Body of pancreas (tissue), 4 donors: Measurements from ENCODE around the gene RMRP. TPM values are rescaled to one million over a fixed set of nuclear protein-coding genes. Genes with fewer than 3 reads are reported as not detected.

Experiments used
- ATAC-seq: fragments of 150-250 bp; one replicate; pipeline ENCODE4 v1.9.1; 2016
- DNase-seq, 4 donors: peaks; one replicate each; pipeline ENCODE4 v3.0.0-alpha.2; 2019
- H3K27ac ChIP-seq, 4 donors: fragments of 200-600 bp; sonication (generic); 1 replicate in 3 of 4; 2 replicates in 1 of 4; pipeline versions ENCODE4 v1.5.1 to v1.6.1; 2016 to 2019; ENCODE audit warnings: mild to moderate bottlenecking in 1 of 4, mixed read lengths in 1 of 4, moderate library complexity in 1 of 4
- H3K27me3 ChIP-seq, 2 donors: fragments of 200-600 bp; sonication (generic); one replicate each; pipeline ENCODE4 v1.6.0; 2016; ENCODE audit warnings: mild to moderate bottlenecking in 1 of 2
- H3K36me3 ChIP-seq, 2 donors: fragments of 200-600 bp; sonication (generic); replicated peaks in 1 of 2; 2 replicates each; pipeline ENCODE4 v1.5.1; 2016; ENCODE audit warnings: low read depth in 2 of 2; ENCODE audit not compliant: insufficient read depth in 1 of 2
- H3K4me1 ChIP-seq: fragments of 200-600 bp; sonication (generic); one replicate; pipeline ENCODE4 v1.6.0; 2016
- H3K4me3 ChIP-seq, 2 donors: fragments of 200-600 bp; sonication (generic); 1 replicate in 1 of 2; 2 replicates in 1 of 2; pipeline ENCODE4 v1.5.1; 2016 to 2019
- H3K9me3 ChIP-seq, 3 donors: fragments of 200-600 bp; sonication (generic); 1 replicate in 2 of 3; 2 replicates in 1 of 3; pipeline ENCODE4 v1.5.1; 2016
- POLR2A ChIP-seq, 3 donors: fragments of 450-650 bp; IDR thresholded peaks; one replicate each; pipeline ENCODE4 v1.6.1; 2016; ENCODE audit warnings: antibody characterized with exemption in 3 of 3, mild to moderate bottlenecking in 2 of 3
- WGBS, 2 donors: methylation state at CpG; one replicate each; pipeline ENCODE4 v1.1.5; 2017; 5-methylcytosine and 5-hydroxymethylcytosine counted together
- intact Hi-C: fragments of 100-400 bp; cut with DNase I; formaldehyde crosslinking; loops from one replicate; pipeline ENCODE4 v1.15.1; 2023
- total RNA-seq, 2 donors: library from RNA; depleted of rRNA; stranded (reverse); fragments of >200 nt; gene quantifications; one replicate each; pipeline ENCODE4 v1.1.0, GENCODE V29; 2016
- TF ChIP-seq, protein P1 (sequence below), 7 experiments: fragments of 450-650 bp in 4 of 7; fragments of 200-600 bp in 3 of 7; sonication (generic) in 3 of 7; IDR thresholded peaks; one replicate each; pipeline ENCODE4 v1.5.1; 2016 to 2019; ENCODE audit warnings: antibody characterized with exemption in 7 of 7

Gene RMRP
- total RNA-seq, 2 donors from 2014 or later = 887 to 2,577 TPM

DNA sequence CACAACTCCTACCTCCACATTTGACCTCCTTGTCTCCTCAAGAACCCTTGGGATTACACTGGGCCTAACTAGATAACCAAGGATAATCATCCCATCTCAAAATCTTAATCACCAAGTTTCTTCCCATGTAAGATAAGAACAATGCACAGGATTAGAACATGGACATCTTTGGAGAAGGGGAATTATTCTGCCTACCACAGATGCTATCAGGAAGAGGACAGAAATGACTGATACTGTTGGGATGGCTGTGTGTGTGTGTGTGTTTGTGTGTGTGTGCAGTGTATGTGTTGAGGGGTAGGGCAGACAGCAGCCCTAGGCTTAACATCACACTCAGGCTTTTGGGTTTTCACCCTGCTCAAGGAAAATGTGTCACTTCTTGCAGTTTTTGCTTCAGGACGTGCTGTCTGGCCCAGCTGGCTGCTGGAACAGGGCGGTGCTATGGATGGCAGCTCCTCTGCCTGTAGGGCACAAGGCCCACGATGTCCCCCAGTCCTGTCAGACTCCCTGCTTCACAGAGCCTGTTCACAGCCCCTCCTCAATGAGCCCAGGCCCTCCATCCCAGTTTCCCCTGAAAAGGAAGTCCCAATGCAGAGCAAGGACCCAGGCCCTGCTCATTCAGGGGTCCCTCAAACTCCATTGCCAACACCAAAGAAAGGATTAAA is 23.7 kb upstream of the RMRP start:
- peaks cover under 1% of the 10 kb centered on the region for H3K4me1 ChIP-seq

DNA sequence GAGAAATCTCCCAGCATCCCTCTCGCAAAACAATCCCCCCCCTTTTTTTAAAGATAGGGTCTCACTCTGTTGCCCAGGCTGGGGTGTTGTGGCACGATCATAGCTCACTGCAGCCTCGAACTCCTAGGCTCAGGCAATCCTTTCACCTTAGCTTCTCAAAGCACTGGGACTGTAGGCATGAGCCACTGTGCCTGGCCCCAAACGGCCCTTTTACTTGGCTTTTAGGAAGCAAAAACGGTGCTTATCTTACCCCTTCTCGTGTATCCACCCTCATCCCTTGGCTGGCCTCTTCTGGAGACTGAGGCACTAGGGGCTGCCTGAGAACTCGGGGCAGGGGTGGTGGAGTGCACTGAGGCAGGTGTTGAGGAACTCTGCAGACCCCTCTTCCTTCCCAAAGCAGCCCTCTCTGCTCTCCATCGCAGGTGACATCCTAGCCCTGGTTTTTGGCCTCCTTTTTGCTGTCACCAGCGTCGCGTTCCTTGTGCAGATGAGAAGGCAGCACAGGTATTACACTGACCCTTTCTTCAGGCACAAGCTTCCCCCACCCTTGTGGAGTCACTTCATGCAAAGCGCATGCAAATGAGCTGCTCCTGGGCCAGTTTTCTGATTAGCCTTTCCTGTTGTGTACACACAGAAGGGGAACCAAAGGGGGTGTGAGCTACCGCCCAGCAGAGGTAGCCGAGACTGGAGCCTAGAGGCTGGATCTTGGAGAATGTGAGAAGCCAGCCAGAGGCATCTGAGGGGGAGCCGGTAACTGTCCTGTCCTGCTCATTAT is 22.7 kb upstream of the RMRP start:
- no peak overlapping the region for H3K27ac ChIP-seq
- ATAC-seq (no peak), DNase-seq (no peak)

More for the DNA sequence above, 23.7 kb upstream of the RMRP start:
- intact Hi-C loops = no loop called here
- ATAC-seq (no peak), DNase-seq (no peak)
- Histone ChIP-seq H3K9me3 (no peaks in the 10 kb centered on the region), H3K27me3 (no peaks in the 10 kb centered on the region), H3K4me3 (no peak overlapping the region), H3K27ac (no peak overlapping the region), H3K36me3 (no peaks in the 10 kb centered on the region)
- TF ChIP-seq, protein P1, sequence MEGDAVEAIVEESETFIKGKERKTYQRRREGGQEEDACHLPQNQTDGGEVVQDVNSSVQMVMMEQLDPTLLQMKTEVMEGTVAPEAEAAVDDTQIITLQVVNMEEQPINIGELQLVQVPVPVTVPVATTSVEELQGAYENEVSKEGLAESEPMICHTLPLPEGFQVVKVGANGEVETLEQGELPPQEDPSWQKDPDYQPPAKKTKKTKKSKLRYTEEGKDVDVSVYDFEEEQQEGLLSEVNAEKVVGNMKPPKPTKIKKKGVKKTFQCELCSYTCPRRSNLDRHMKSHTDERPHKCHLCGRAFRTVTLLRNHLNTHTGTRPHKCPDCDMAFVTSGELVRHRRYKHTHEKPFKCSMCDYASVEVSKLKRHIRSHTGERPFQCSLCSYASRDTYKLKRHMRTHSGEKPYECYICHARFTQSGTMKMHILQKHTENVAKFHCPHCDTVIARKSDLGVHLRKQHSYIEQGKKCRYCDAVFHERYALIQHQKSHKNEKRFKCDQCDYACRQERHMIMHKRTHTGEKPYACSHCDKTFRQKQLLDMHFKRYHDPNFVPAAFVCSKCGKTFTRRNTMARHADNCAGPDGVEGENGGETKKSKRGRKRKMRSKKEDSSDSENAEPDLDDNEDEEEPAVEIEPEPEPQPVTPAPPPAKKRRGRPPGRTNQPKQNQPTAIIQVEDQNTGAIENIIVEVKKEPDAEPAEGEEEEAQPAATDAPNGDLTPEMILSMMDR (IDR thresholded peaks at IDR 0.05) = no peak
- TF ChIP-seq POLR2A (IDR thresholded peaks at IDR 0.05) = no peak
- WGBS, 2 donors = 74% methylated on average over 3 of the region's 3 CpGs; no CpG with 5 or more reads in 1 of the 2 donors

DNA sequence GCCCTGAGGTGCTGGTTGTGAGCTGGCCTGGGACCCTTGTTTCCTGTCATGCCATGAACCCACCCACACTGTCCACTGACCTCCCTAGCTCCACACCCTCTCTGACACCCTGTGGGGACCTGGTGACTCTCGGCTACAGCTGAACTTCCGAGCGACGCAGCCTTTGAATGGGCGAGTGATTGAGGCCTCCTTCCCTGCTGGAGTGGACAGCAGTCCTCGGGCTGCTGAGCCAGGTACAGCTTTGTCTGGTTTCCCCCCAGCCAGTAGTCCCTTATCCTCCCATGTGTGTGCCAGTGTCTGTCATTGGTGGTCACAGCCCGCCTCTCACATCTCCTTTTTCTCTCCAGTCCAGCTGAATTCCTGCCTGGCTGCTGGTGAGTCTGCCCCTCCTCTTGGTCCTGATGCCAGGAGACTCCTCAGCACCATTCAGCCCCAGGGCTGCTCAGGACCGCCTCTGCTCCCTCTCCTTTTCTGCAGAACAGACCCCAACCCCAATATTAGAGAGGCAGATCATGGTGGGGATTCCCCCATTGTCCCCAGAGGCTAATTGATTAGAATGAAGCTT is 22.0 kb upstream of the RMRP start:
- TF ChIP-seq POLR2A (IDR thresholded peaks at IDR 0.05) = no peak
- TF ChIP-seq, protein P1 (IDR thresholded peaks at IDR 0.05) = no peak
- 87 to 90% methylated on average over 4 to 8 of the region's 8 CpGs for WGBS, 2 donors
- intact Hi-C loops = no loop called here
- H3K9me3 ChIP-seq = no peaks in the 10 kb centered on the region
- H3K27me3 ChIP-seq = no peaks in the 10 kb centered on the region
- no peaks in the 10 kb centered on the region for H3K36me3 ChIP-seq
- H3K4me1 ChIP-seq = peaks cover 14% of the 10 kb centered on the region
- no peak overlapping the region for H3K4me3 ChIP-seq
- DNase-seq (no peak), ATAC-seq (no peak)
- H3K27ac ChIP-seq = no peak overlapping the region

More for the DNA sequence above, 22.7 kb upstream of the RMRP start:
- Histone ChIP-seq H3K27me3 (no peaks in the 10 kb centered on the region), H3K4me1 (peaks cover 10% of the 10 kb centered on the region), H3K4me3 (no peak overlapping the region), H3K9me3 (no peaks in the 10 kb centered on the region), H3K36me3 (no peaks in the 10 kb centered on the region)
- TF ChIP-seq, protein P1 (IDR thresholded peaks at IDR 0.05) = no peak
- TF ChIP-seq POLR2A (IDR thresholded peaks at IDR 0.05) = no peak
- intact Hi-C loops = no loop called here
- WGBS, 2 donors = 63 to 72% methylated on average over 15 of the region's 15 CpGs

DNA sequence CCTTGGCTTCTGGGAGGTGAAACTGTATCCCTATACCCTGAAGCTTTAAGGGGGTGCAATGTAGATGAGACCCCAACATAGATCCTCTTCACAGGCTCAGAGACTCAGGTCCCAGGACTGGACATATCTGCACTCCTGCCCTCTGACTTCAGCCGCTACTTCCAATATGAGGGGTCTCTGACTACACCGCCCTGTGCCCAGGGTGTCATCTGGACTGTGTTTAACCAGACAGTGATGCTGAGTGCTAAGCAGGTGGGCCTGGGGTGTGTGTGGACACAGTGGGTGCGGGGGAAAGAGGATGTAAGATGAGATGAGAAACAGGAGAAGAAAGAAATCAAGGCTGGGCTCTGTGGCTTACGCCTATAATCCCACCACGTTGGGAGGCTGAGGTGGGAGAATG is 21.3 kb upstream of the RMRP start:
- TF ChIP-seq, protein P1 (IDR thresholded peaks at IDR 0.05) = no peak
- no peak for TF ChIP-seq POLR2A (IDR thresholded peaks at IDR 0.05)
- WGBS, 2 donors = 86 to 88% methylated on average over 5 of the region's 5 CpGs
- H3K4me1 ChIP-seq = peaks cover 16% of the 10 kb centered on the region
- intact Hi-C loops = no loop called here
- H3K36me3 ChIP-seq = no peaks in the 10 kb centered on the region
- H3K27ac ChIP-seq = no peak overlapping the region
- DNase-seq = no peak
- H3K9me3 ChIP-seq = no peaks in the 10 kb centered on the region
- ATAC-seq = no peak
- H3K27me3 ChIP-seq = no peaks in the 10 kb centered on the region
- no peak overlapping the region for H3K4me3 ChIP-seq
